IMR-90 (cell line): ENCODE measurements around the gene CCNC. TPM values are rescaled to one million over a fixed set of nuclear protein-coding genes. Genes with fewer than 3 reads are reported as not detected.

Experiments used
- ATAC-seq: fragments of 200-7000 bp; cut with Tn5 transposase; 2 replicates; pipeline ENCODE4 v1.9.1; 2020; ENCODE audit warnings: low read depth, mild to moderate bottlenecking, moderate library complexity
- BruUV-seq: library from RNA; stranded (reverse); fragments of 400-500 nt; replicated peaks from 2 replicates; lab custom pipeline; 2021; lab: Mats Ljungman, UMichigan
- CTCF ChIA-PET: fragments of 300-600 bp; formaldehyde crosslinking; extraction: SDS; loops from one replicate; lab custom pipeline; 2021; ENCODE audit warnings: antibody characterized with exemption; lab: Yijun Ruan, JAX
- POLR2A ChIA-PET: fragments of 300-600 bp; sonication (Branson Sonifier 250); formaldehyde crosslinking; loops from one replicate; lab custom pipeline; 2022; ENCODE audit warnings: antibody characterized with exemption; ENCODE audit not compliant: unreplicated experiment; lab: Charles Lee
- DNase-seq: peaks from one replicate; pipeline ENCODE4 v3.0.0; 2013
- H2AFZ ChIP-seq: replicated peaks from 2 replicates; pipeline ENCODE3; 2013; ENCODE audit warnings: low read length, mild to moderate bottlenecking; ENCODE audit not compliant: poor library complexity
- H2AK5ac ChIP-seq: 2 replicates; pipeline ENCODE4 v1.6.1; 2013; ENCODE audit warnings: low read depth, low read length, inconsistent platforms
- H2AK9ac ChIP-seq: replicated peaks from 2 replicates; pipeline ENCODE3; 2013; ENCODE audit warnings: mild to moderate bottlenecking, low read depth, low read length, moderate library complexity; ENCODE audit not compliant: poor library complexity
- H2BK120ac ChIP-seq: 2 replicates; pipeline ENCODE4 v1.6.1; 2013; ENCODE audit warnings: low read depth, low read length, inconsistent platforms
- H2BK15ac ChIP-seq: 3 replicates; pipeline ENCODE4 v1.6.1; 2013; ENCODE audit warnings: low read depth, low read length, inconsistent platforms
- H2BK20ac ChIP-seq: 2 replicates; pipeline ENCODE4 v1.6.1; 2013; ENCODE audit warnings: low read depth, mild to moderate bottlenecking, inconsistent platforms, low read length, moderate library complexity
- H2BK5ac ChIP-seq: 2 replicates; pipeline ENCODE4 v1.6.1; 2013; ENCODE audit warnings: mild to moderate bottlenecking, low read depth, low read length, inconsistent platforms; ENCODE audit not compliant: poor library complexity, severe bottlenecking
- H3K14ac ChIP-seq: replicated peaks from 2 replicates; pipeline ENCODE4 v1.6.1; 2013; ENCODE audit warnings: low read depth, low read length, inconsistent platforms
- H3K18ac ChIP-seq: 2 replicates; pipeline ENCODE4 v1.6.1; 2013; ENCODE audit warnings: low read depth, low read length, control low read depth
- H3K23ac ChIP-seq: 2 replicates; pipeline ENCODE4 v1.6.1; 2013; ENCODE audit warnings: low read depth, low read length, inconsistent platforms
- H3K27ac ChIP-seq: 2 replicates; pipeline ENCODE4 v1.5.1; 2013; ENCODE audit warnings: mild to moderate bottlenecking, control low read depth, low read length; ENCODE audit not compliant: insufficient read depth
- H3K27me3 ChIP-seq: 2 replicates; pipeline ENCODE4 v1.6.1; 2013; ENCODE audit warnings: low read length; ENCODE audit not compliant: control insufficient read depth, insufficient read depth
- H3K36me3 ChIP-seq: 2 replicates; pipeline ENCODE4 v1.6.1; 2013; ENCODE audit warnings: low read length, mixed read lengths; ENCODE audit not compliant: control insufficient read depth, insufficient read depth
- H3K4ac ChIP-seq: 2 replicates; pipeline ENCODE4 v1.6.1; 2013; ENCODE audit warnings: low read depth, low read length, inconsistent platforms
- H3K4me1 ChIP-seq: 2 replicates; pipeline ENCODE4 v1.6.1; 2013; ENCODE audit warnings: low read length, mixed read lengths; ENCODE audit not compliant: control insufficient read depth, insufficient read depth
- H3K4me2 ChIP-seq: 2 replicates; pipeline ENCODE4 v1.6.1; 2013; ENCODE audit warnings: low read depth, mild to moderate bottlenecking, control low read depth, low read length, moderate library complexity
- H3K4me3 ChIP-seq: 2 replicates; pipeline ENCODE4 v1.5.1; 2013; ENCODE audit warnings: low read depth, mild to moderate bottlenecking, control low read depth, low read length, moderate library complexity; ENCODE audit not compliant: insufficient read depth
- H3K56ac ChIP-seq: 2 replicates; pipeline ENCODE4 v1.6.1; 2013; ENCODE audit warnings: low read length, inconsistent platforms; ENCODE audit not compliant: insufficient read depth; ENCODE audit errors: extremely low read depth
- H3K79me1 ChIP-seq, 2 experiments: 2 replicates each; pipeline ENCODE4 v1.6.1; 2013; ENCODE audit warnings: low read length in 2 of 2, inconsistent platforms in 1 of 2, low read depth in 1 of 2
- H3K9ac ChIP-seq: 2 replicates; pipeline ENCODE4 v1.6.1; 2013; ENCODE audit warnings: low read depth, low read length, control low read depth
- H3K9me1 ChIP-seq: 2 replicates; pipeline ENCODE4 v1.6.1; 2013; ENCODE audit warnings: low read length, inconsistent platforms; ENCODE audit not compliant: insufficient read depth
- H3K9me3 ChIP-seq: 2 replicates; pipeline ENCODE4 v1.6.1; 2013; ENCODE audit warnings: low read length; ENCODE audit not compliant: control insufficient read depth, insufficient read depth
- H4K20me1 ChIP-seq: 2 replicates; pipeline ENCODE4 v1.6.1; 2013; ENCODE audit warnings: low read length, inconsistent platforms; ENCODE audit not compliant: insufficient read depth
- H4K5ac ChIP-seq: 2 replicates; pipeline ENCODE4 v1.6.1; 2013; ENCODE audit warnings: mild to moderate bottlenecking, low read depth, low read length, control low read depth
- H4K8ac ChIP-seq, 2 experiments: 2 replicates each; pipeline ENCODE4 v1.6.1; 2013; ENCODE audit warnings: low read depth in 2 of 2, low read length in 2 of 2, control low read depth in 1 of 2, inconsistent platforms in 1 of 2
- H4K91ac ChIP-seq: 2 replicates; pipeline ENCODE4 v1.6.1; 2013; ENCODE audit warnings: low read depth, low read length, inconsistent platforms; ENCODE audit not compliant: insufficient read depth
- BHLHE40 ChIP-seq: fragments of 150-350 bp; IDR thresholded peaks from 2 replicates; pipeline ENCODE4 v1.6.1; 2016; ENCODE audit warnings: mild to moderate bottlenecking, low read depth, low read length
- CEBPB ChIP-seq: IDR thresholded peaks from 2 replicates; pipeline ENCODE4 v1.6.1; 2012; ENCODE audit warnings: low read depth, low read length, improper control_type of control experiment
- CHD1 ChIP-seq: IDR thresholded peaks from 2 replicates; pipeline ENCODE4 v1.6.1; 2012; ENCODE audit warnings: low read depth, low read length, improper control_type of control experiment
- FOS ChIP-seq: fragments of 150-350 bp; IDR thresholded peaks from 2 replicates; pipeline ENCODE4 v1.6.1; 2016; ENCODE audit warnings: low read depth, low read length
- MAFK ChIP-seq: IDR thresholded peaks from 2 replicates; pipeline ENCODE4 v1.6.1; 2012; ENCODE audit warnings: low read depth, low read length, improper control_type of control experiment
- MAZ ChIP-seq: IDR thresholded peaks from 2 replicates; pipeline ENCODE4 v1.6.1; 2012; ENCODE audit warnings: low read depth, mild to moderate bottlenecking, low read length, improper control_type of control experiment, moderate library complexity, borderline replicate concordance
- MXI1 ChIP-seq: IDR thresholded peaks from 2 replicates; pipeline ENCODE4 v1.6.1; 2012; ENCODE audit warnings: low read depth, mild to moderate bottlenecking, low read length, moderate library complexity, borderline replicate concordance
- NFE2L2 ChIP-seq: fragments of 150-350 bp; IDR thresholded peaks from 2 replicates; pipeline ENCODE4 v1.6.1; 2016; ENCODE audit warnings: low read depth, mild to moderate bottlenecking, low read length
- POLR2A ChIP-seq: IDR thresholded peaks from 2 replicates; pipeline ENCODE4 v1.6.1; 2012; ENCODE audit warnings: mild to moderate bottlenecking, low read depth, low read length
- RAD21 ChIP-seq: IDR thresholded peaks from 2 replicates; pipeline ENCODE4 v1.6.1; 2012; ENCODE audit warnings: low read length, improper control_type of control experiment
- RCOR1 ChIP-seq: IDR thresholded peaks from 2 replicates; pipeline ENCODE4 v1.6.1; 2012; ENCODE audit warnings: mild to moderate bottlenecking, low read length, improper control_type of control experiment; ENCODE audit not compliant: insufficient replicate concordance
- RFX5 ChIP-seq: IDR thresholded peaks from 2 replicates; pipeline ENCODE4 v1.8.0; 2012; ENCODE audit warnings: low read depth, mild to moderate bottlenecking, low read length, moderate library complexity
- SMC3 ChIP-seq: fragments of 150-350 bp; IDR thresholded peaks from 2 replicates; pipeline ENCODE4 v1.6.1; 2016; ENCODE audit warnings: low read depth, mild to moderate bottlenecking, antibody characterized with exemption, low read length, moderate library complexity
- WGBS, 2 experiments: methylation state at CpG; one replicate each; pipeline versions ENCODE4 v1.1.5 to v1.1.7; 2013; ENCODE audit warnings: missing lambda C conversion rate in 2 of 2; ENCODE audit not compliant: insufficient read length in 1 of 2; ENCODE audit errors: extremely low coverage in 2 of 2; 5-methylcytosine and 5-hydroxymethylcytosine counted together
- dilution Hi-C: fragments of 300-500 bp; cut with HindIII; formaldehyde crosslinking; loops from one replicate; pipeline ENCODE4 v1.14.3; 2018; ENCODE audit warnings: low sequenced_read_pairs; ENCODE audit not compliant: unreplicated experiment
- in situ Hi-C: fragments of 300-500 bp; cut with MboI; formaldehyde crosslinking; loops from 3 replicates; pipeline ENCODE4 v1.14.3; 2019; ENCODE audit warnings: low sequenced_read_pairs, inconsistent platforms, mixed read lengths
- intact Hi-C: fragments of 100-400 bp; cut with micrococcal nuclease; formaldehyde crosslinking; loops from 2 replicates; pipeline ENCODE4 v1.10.0; 2022
- polyA plus RNA-seq, 3 experiments: library from polyadenylated mRNA; depleted of rRNA; stranded (reverse); fragments of >200 nt; gene quantifications; 2 replicates each; pipeline ENCODE4 v1.2.3, GENCODE V29; 2012; ENCODE audit warnings: low replicate concordance in 1 of 3
- total RNA-seq: library from RNA; depleted of rRNA; stranded (reverse); fragments of >200 nt; gene quantifications from 2 replicates; pipeline ENCODE4 v1.2.3, GENCODE V29; 2012
- TF ChIP-seq, protein P1 (sequence below): fragments of 150-350 bp; IDR thresholded peaks from 2 replicates; pipeline ENCODE4 v1.6.1; 2016; ENCODE audit warnings: low read depth, mild to moderate bottlenecking, low read length, moderate library complexity, borderline replicate concordance
- TF ChIP-seq, protein P2 (sequence below): fragments of 150-350 bp; IDR thresholded peaks from 2 replicates; pipeline ENCODE4 v1.6.1; 2017; ENCODE audit warnings: mild to moderate bottlenecking, antibody characterized with exemption, low read length, low read depth
- TF ChIP-seq, protein P3 (sequence below): conservative IDR thresholded peaks from 2 replicates; pipeline ENCODE4 v1.5.1; 2012; ENCODE audit warnings: mild to moderate bottlenecking, low read depth, low read length, improper control_type of control experiment

Gene CCNC
- total and polyA plus RNA-seq, 2 of the 4 experiments (the other 2 are of a cell fraction) = 30.1 to 95.7 TPM

DNA sequence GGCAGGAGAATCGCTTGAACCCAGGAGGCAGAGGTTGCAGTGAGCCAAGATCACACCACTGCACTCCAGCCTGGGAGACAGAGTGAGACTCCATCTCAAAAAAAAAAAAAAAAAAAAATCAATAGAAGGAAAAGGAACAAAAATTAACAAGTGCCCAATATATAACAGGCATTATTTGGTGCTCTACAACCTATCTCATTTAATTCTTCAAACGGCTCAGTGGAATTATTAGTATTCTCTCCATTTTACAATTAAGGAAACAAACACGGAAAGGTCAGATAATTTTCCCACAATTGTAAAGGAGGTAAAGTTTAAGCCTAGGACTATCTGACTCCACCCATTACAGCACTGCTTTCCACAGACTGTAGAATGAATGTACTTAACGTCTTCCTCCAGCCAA, 19.8 kb downstream of the CCNC start:
- H3K4me2 ChIP-seq = no peak overlapping the region
- H2AK5ac ChIP-seq = no peak overlapping the region
- H3K9me3 ChIP-seq = no peaks in the 10 kb centered on the region
- H4K20me1 ChIP-seq = no peaks in the 10 kb centered on the region
- no peak overlapping the region for H2BK120ac ChIP-seq
- in situ Hi-C loops = no loop called here
- no peak overlapping the region for H2AFZ ChIP-seq
- H3K4ac ChIP-seq = no peak overlapping the region
- no peak overlapping the region for H3K18ac ChIP-seq
- intact Hi-C loops = no loop called here
- H3K56ac ChIP-seq = no peak overlapping the region
- H3K27me3 ChIP-seq = no peaks in the 10 kb centered on the region
- peaks cover 11% of the 10 kb centered on the region for H3K36me3 ChIP-seq
- H3K27ac ChIP-seq = no peak overlapping the region
- dilution Hi-C loops = no loop called here
- no peak overlapping the region for H3K23ac ChIP-seq
- no peak overlapping the region for H2AK9ac ChIP-seq
- ATAC-seq (no peak), DNase-seq (no peak)
- WGBS, 2 experiments = no CpG with 5 or more reads among the region's 4 CpGs
- BruUV-seq = no TSS peak
- H4K8ac ChIP-seq = no peak overlapping the region
- no peak overlapping the region for H4K5ac ChIP-seq
- H2BK20ac ChIP-seq = no peak overlapping the region
- no peaks in the 10 kb centered on the region for H3K4me1 ChIP-seq
- no peak overlapping the region for H2BK15ac ChIP-seq
- TF ChIP-seq MAFK (no peak), RFX5 (no peak), MAZ (no peak), SMC3 (no peak), RAD21 (no peak), BHLHE40 (no peak), NFE2L2 (no peak), RCOR1 (no peak), CHD1 (no peak), FOS (no peak), MXI1 (no peak), CEBPB (no peak), POLR2A (no peak)
- TF ChIP-seq, protein P1, sequence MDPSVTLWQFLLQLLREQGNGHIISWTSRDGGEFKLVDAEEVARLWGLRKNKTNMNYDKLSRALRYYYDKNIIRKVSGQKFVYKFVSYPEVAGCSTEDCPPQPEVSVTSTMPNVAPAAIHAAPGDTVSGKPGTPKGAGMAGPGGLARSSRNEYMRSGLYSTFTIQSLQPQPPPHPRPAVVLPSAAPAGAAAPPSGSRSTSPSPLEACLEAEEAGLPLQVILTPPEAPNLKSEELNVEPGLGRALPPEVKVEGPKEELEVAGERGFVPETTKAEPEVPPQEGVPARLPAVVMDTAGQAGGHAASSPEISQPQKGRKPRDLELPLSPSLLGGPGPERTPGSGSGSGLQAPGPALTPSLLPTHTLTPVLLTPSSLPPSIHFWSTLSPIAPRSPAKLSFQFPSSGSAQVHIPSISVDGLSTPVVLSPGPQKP = no peak
- TF ChIP-seq, protein P2, sequence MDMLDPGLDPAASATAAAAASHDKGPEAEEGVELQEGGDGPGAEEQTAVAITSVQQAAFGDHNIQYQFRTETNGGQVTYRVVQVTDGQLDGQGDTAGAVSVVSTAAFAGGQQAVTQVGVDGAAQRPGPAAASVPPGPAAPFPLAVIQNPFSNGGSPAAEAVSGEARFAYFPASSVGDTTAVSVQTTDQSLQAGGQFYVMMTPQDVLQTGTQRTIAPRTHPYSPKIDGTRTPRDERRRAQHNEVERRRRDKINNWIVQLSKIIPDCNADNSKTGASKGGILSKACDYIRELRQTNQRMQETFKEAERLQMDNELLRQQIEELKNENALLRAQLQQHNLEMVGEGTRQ = no peak
- TF ChIP-seq, protein P3, sequence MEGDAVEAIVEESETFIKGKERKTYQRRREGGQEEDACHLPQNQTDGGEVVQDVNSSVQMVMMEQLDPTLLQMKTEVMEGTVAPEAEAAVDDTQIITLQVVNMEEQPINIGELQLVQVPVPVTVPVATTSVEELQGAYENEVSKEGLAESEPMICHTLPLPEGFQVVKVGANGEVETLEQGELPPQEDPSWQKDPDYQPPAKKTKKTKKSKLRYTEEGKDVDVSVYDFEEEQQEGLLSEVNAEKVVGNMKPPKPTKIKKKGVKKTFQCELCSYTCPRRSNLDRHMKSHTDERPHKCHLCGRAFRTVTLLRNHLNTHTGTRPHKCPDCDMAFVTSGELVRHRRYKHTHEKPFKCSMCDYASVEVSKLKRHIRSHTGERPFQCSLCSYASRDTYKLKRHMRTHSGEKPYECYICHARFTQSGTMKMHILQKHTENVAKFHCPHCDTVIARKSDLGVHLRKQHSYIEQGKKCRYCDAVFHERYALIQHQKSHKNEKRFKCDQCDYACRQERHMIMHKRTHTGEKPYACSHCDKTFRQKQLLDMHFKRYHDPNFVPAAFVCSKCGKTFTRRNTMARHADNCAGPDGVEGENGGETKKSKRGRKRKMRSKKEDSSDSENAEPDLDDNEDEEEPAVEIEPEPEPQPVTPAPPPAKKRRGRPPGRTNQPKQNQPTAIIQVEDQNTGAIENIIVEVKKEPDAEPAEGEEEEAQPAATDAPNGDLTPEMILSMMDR = no peak
- H3K79me1 ChIP-seq = peaks cover 5 to 10% of the 10 kb centered on the region in 2 experiments; a peak in 3 of 4 replicates
- no peaks in the 10 kb centered on the region for H3K9me1 ChIP-seq
- no peak overlapping the region for H4K91ac ChIP-seq
- ChIA-PET POLR2A (no interaction called here), CTCF (no interaction called here)
- no peak overlapping the region for H2BK5ac ChIP-seq
- no peak overlapping the region for H3K14ac ChIP-seq
- H3K9ac ChIP-seq = no peak overlapping the region
- H3K4me3 ChIP-seq = no peak overlapping the region
